Measurements from ENCODE around the gene SPOCK2. TPM values are rescaled to one million over a fixed set of nuclear protein-coding genes. Genes with fewer than 3 reads are reported as not detected.

Gene SPOCK2
- total RNA-seq, 1 donor from 2014 or later, result 139 TPM

DNA sequence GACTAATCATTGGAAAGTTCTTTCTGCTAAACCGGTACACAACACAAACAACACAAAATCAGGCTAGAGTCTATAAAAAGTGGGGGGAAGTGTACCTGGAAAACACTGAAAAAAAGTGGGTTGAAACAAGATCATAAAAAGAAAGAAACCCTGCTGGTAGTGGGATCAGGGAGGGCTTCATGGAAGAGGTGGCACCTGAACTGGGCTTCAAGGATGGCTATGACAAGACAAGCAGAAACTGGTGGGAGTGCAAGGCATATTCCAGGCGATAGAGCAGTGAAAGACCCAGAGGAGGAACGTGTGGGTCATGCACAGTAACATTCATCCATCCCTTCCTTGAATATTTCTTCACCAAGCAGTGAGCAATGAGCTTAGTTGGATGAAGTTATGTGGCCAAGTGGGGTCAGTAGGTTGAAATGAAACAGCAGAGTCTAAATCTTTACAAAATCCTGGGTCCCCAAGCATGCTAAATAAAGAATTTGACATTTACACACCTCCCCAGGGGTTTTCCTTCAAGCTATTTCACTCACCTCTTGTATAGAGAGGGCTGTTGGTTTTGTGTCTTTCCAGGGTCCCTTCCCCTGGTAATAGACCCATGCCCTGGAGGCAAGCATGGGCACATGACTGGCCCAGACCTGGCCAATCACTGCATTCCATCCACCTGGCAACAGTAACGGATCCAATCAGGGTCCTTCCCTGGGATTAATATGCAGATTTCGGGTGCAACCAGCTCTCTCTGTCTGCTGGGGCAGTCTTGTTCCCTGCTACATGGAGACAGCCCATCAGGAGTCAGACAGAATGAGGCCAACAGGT lies 38.2 kb downstream of the SPOCK2 start:
- Mint-ChIP-seq H3K27me3 (ENCODE audit: insufficient read depth) (peaks cover 3% of the 10 kb centered on the region), H3K9me3 (peaks cover 8% of the 10 kb centered on the region), H3K4me3 (no peak overlapping the region), H3K27ac (no peak overlapping the region), H3K4me1 (ENCODE audit: low read depth) (peaks cover 17% of the 10 kb centered on the region), H3K36me3 (ENCODE audit: low read depth) (no peaks in the 10 kb centered on the region)
- no peak for DNase-seq (ENCODE audit: low spot score)
- intact Hi-C loops (cut with micrococcal nuclease), result loop anchor here (2.0 kb wide), 1 partner anchor 39 kb away; the partner anchor contains the start of gene SPOCK2

DNA sequence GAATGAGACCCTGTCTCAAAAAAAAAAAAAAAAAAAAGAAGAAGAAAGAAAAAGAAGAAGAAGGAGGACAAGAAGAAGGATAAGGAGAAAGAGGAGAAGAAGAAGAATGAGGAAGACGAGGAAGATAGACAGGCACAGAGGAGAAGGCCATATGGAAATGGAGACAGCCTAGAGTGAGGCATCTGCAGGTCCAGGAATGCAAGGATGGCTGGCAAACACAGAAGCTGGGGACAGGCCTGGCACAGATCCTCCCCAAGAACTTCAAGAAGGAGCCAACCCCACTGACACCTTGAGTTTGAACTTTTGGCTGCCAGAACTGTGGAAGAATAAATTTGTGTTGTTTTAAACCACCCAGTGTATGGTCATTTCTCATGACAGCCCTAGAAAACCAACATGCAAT lies 38.9 kb downstream of the SPOCK2 start:
- no peak overlapping the region for H3K27ac Mint-ChIP-seq
- intact Hi-C loops (cut with micrococcal nuclease), result loop anchor here (2.0 kb wide), 1 partner anchor 39 kb away; the partner anchor contains the start of gene SPOCK2
- no peaks in the 10 kb centered on the region for H3K36me3 Mint-ChIP-seq (ENCODE audit: low read depth)
- H3K9me3 Mint-ChIP-seq, result peaks cover 8% of the 10 kb centered on the region
- no peak for DNase-seq (ENCODE audit: low spot score)
- H3K27me3 Mint-ChIP-seq (ENCODE audit: insufficient read depth), result peaks cover 3% of the 10 kb centered on the region
- H3K4me3 Mint-ChIP-seq, result no peak overlapping the region
- H3K4me1 Mint-ChIP-seq (ENCODE audit: low read depth), result peaks cover 12% of the 10 kb centered on the region

DNA sequence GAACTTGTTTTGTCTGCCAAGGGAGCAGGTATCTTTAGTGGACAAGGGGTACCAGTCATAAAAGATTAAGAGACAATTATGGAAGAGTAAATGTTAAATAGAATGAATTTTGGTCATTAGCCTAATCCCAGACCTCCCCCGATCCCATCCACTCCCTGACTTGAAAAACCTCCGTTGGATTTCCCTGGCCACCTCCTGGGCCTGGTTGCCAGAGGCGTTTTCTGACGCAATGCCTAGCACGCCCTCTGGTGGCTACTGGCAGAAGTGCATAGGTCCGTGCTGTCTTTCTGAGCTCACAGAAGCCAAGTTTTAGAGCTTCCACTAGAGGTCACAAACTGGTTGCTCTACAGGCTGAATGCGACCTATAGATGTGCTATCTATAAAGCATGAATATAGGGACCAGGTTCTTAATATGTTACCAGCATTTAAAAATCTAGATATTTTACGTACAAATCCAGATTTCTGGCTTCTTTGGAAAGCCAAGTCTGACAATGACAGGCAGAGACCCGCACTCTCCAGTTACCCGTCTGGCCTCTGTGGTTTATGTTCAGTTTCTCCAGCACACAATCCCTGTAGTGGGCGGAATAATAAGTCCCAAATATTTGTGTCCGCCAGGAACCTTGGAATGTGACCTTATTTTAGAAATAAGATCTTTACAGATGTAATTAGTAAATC lies 39.8 kb downstream of the SPOCK2 start:
- Mint-ChIP-seq H3K4me3 (no peak overlapping the region), H3K4me1 (ENCODE audit: low read depth) (peaks cover 12% of the 10 kb centered on the region), H3K27ac (peak overlapping the region; percentile 0), H3K9me3 (peaks cover 8% of the 10 kb centered on the region), H3K36me3 (ENCODE audit: low read depth) (no peaks in the 10 kb centered on the region), H3K27me3 (ENCODE audit: insufficient read depth) (peaks cover 3% of the 10 kb centered on the region)
- peak; percentile 75 for DNase-seq (ENCODE audit: low spot score)
- intact Hi-C loops (cut with micrococcal nuclease), result loop anchor here (1.0 to 2.0 kb wide), 7 partner anchors 40 to 734 kb away; partner anchors contain the start of gene SPOCK2

DNA sequence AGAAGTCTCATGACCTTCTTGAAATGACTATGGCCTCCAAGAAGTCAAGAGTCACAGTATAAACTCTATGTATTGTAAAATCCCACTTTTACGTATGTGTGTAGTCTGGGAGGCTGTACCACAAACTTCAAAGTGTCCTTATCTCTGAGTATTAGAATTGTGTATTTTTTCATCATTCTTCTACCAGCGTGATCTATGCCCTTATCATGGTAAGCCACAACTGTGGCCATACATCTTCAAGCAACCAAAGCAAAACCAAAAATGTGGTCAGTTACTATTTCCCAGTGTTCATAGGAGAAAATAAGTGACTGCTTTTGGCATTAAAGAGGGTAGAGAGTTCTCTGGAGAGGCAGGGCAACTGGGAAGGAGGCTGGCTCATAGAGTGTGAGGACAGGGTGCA lies 42.8 kb downstream of the SPOCK2 start:
- no peak overlapping the region for H3K27ac Mint-ChIP-seq
- H3K4me1 Mint-ChIP-seq (ENCODE audit: low read depth), result peaks cover 12% of the 10 kb centered on the region
- intact Hi-C loops (cut with micrococcal nuclease), result no loop called here
- H3K36me3 Mint-ChIP-seq (ENCODE audit: low read depth), result no peaks in the 10 kb centered on the region
- H3K4me3 Mint-ChIP-seq, result no peak overlapping the region
- peaks cover 3% of the 10 kb centered on the region for H3K27me3 Mint-ChIP-seq (ENCODE audit: insufficient read depth)
- DNase-seq (ENCODE audit: low spot score), result no peak
- peaks cover 8% of the 10 kb centered on the region for H3K9me3 Mint-ChIP-seq

DNA sequence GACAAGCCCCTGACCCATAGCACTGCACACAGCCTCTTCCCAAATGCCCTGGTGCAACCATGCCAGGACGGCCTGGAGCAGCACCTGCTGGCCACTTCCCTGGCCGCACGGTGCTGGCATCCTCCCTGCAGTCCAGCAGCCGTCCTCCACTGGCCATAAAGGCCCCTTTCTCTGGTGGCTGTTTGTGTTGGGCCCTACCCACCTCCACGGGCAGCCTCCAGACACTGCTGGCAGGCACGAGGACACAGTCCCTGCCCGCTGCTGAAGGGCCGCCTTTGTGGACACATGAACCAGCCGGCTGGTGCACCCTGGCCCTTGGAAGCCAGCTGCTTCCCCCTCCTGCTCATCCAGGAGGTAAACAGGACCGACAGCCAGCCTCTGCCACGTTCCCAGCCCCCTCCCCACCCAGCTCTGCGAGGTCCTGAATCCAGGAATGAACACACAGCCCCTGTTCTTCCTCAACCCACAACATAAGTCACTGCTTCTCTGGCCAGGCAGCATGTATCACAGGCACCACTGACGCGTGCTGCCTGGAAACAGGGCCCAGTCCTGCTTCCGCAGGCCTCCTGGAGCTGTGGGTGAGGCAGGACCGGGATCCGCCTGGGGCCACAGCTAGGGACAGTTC lies 43.8 kb downstream of the SPOCK2 start:
- H3K4me1 Mint-ChIP-seq (ENCODE audit: low read depth), result peaks cover 4% of the 10 kb centered on the region
- intact Hi-C loops (cut with micrococcal nuclease), result no loop called here

DNA sequence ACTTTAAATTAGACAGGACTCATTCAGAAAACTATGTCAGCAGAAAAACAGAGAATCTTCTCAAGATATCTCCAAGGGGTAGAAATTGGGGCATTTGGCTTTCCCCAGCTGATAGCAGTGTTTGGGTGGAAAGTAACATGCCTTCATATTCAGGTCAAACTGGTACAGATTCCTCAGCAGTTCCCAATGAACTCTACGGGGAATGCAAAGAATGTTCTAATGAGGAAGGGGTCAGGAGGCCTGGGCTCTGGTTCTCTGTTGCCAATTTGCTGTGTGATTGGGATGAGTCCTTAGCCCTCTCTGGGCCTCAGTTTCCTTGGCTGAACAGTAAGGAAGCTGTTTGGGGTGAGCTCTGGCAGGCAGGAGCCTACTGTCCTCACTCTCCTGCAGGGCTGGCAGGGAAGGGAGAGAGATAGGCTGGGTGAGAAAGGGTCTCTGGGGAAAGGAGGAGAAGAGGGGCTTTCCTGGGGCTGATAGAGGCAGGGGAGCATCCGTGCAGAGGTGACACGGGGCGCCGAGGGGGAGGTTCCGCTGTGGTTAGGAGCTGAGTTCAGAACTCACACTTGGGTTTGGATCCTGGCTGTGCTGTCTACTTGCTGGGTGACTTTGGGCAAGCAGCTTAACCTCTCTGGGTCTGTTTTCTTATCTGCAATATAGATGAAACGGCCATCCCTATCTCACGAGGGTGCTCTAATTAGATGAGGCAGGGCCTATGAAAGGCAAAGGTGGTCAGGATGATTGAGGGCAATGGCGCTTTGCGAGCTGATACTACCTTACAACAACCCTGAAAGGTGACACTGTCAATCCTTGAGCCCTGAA lies 45.1 kb downstream of the SPOCK2 start:
- no peak for DNase-seq (ENCODE audit: low spot score)
- Mint-ChIP-seq H3K4me1 (ENCODE audit: low read depth) (peaks cover 1% of the 10 kb centered on the region), H3K4me3 (no peak overlapping the region), H3K36me3 (ENCODE audit: low read depth) (no peaks in the 10 kb centered on the region), H3K27ac (no peak overlapping the region), H3K27me3 (ENCODE audit: insufficient read depth) (no peaks in the 10 kb centered on the region), H3K9me3 (no peaks in the 10 kb centered on the region)
- intact Hi-C loops (cut with micrococcal nuclease), result no loop called here

More for the DNA sequence above, 43.8 kb downstream of the SPOCK2 start:
- H3K27me3 Mint-ChIP-seq (ENCODE audit: insufficient read depth), result no peaks in the 10 kb centered on the region
- H3K36me3 Mint-ChIP-seq (ENCODE audit: low read depth), result no peaks in the 10 kb centered on the region
- no peak overlapping the region for H3K4me3 Mint-ChIP-seq
- peaks cover 4% of the 10 kb centered on the region for H3K9me3 Mint-ChIP-seq
- H3K27ac Mint-ChIP-seq, result no peak overlapping the region
- no peak for DNase-seq (ENCODE audit: low spot score)

DNA sequence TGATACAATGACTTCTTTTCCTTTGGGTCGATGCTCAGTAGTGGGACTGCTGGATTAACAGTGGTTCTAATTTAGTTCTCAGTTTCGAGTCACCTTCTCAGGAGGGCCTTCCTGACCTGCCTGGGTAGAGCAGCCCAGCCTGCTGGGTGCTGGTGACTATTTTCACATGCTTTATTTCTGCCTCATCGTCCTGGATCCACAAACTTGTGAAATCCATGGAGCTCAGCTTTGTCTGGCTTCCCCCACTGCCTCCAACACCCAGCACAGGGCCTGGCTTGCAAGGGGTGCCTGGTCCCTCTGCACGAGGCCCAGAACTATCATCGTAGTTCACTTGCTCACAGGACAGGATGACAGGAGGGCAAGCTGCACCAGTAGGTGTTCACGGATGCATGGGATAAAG lies 46.9 kb downstream of the SPOCK2 start:
- DNase-seq (ENCODE audit: low spot score), result no peak
- no peaks in the 10 kb centered on the region for H3K4me1 Mint-ChIP-seq (ENCODE audit: low read depth)
- no peak overlapping the region for H3K4me3 Mint-ChIP-seq
- no peaks in the 10 kb centered on the region for H3K36me3 Mint-ChIP-seq (ENCODE audit: low read depth)
- H3K27ac Mint-ChIP-seq, result no peak overlapping the region
- no peaks in the 10 kb centered on the region for H3K9me3 Mint-ChIP-seq
- no peaks in the 10 kb centered on the region for H3K27me3 Mint-ChIP-seq (ENCODE audit: insufficient read depth)
- intact Hi-C loops (cut with micrococcal nuclease), result no loop called here

DNA sequence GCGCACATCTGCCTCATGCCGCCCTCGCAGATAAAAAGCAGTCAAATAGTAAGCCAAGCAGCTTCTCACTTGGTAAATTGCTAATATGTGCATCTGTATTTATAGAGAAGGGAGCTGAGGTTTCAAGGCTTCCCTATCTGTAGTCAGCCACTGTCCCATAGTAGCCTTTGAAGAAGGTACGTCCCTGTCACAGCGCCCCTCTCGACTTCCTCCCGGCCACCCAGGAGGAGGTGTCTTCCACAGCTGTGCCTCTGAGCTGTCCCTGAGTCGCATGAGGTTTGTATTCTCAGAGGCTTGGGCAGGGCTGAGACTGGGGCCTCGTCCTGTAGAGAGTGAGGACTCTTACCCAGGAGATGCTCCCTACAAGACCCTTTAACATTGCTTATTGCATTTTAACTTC lies 49.0 kb downstream of the SPOCK2 start:
- Mint-ChIP-seq H3K4me3 (no peak overlapping the region), H3K36me3 (ENCODE audit: low read depth) (no peaks in the 10 kb centered on the region), H3K4me1 (ENCODE audit: low read depth) (no peaks in the 10 kb centered on the region), H3K27me3 (ENCODE audit: insufficient read depth) (peaks cover 2% of the 10 kb centered on the region), H3K9me3 (no peaks in the 10 kb centered on the region), H3K27ac (no peak overlapping the region)
- intact Hi-C loops (cut with micrococcal nuclease), result no loop called here
- DNase-seq (ENCODE audit: low spot score), result no peak

DNA sequence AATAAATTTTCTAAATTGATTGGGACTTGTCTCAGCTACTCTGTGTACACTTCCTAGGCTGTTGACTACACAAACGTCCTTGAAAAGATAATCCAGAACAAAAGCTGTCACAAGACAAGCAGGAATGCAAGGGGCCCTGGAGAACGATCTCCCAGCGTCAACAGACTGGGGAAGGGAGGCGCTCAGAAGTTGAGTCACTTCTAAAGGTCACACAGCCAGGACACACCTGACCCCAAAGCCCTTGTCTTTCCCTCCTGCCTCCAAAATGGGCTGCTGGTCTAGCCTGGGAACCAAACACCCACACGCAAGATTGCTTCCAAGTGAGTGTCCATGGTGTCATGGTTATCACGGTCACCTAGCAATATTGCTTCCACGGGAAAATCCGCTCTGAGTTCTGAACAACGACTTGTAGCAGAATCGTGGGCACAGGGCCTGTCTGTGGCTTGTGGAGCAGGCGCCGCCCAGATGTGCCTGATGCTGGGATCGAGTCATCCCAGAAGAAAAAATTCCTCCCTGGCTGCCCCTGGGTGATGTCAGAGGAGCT lies 49.8 kb downstream of the SPOCK2 start:
- intact Hi-C loops (cut with micrococcal nuclease), result no loop called here
- Mint-ChIP-seq H3K4me1 (ENCODE audit: low read depth) (no peaks in the 10 kb centered on the region), H3K27me3 (ENCODE audit: insufficient read depth) (peaks cover 2% of the 10 kb centered on the region), H3K4me3 (no peak overlapping the region), H3K27ac (no peak overlapping the region), H3K9me3 (no peaks in the 10 kb centered on the region), H3K36me3 (ENCODE audit: low read depth) (no peaks in the 10 kb centered on the region)
- DNase-seq (ENCODE audit: low spot score), result no peak

DNA sequence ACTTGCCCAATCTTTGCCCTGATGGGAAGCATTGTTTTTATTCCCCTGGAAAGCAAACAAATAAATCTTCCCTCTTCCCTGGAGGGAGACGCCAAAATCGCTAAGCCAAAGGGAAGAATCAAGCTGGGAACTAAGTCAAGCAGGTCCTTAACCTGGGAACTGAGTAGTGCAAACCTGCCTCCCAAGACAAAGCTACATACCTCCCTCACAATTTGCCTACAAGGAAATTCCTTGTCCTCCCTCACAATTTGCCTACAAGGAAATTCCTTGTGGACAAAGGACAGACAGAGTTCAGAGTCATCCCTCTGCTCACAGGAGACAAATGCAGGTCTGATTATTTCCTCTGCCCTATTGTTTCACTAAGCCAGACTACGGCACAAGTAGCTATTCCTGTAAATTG lies 50.5 kb downstream of the SPOCK2 start:
- Mint-ChIP-seq H3K27ac (no peak overlapping the region), H3K36me3 (ENCODE audit: low read depth) (no peaks in the 10 kb centered on the region), H3K9me3 (no peaks in the 10 kb centered on the region), H3K4me1 (ENCODE audit: low read depth) (no peaks in the 10 kb centered on the region), H3K4me3 (no peak overlapping the region), H3K27me3 (ENCODE audit: insufficient read depth) (peaks cover 3% of the 10 kb centered on the region)
- intact Hi-C loops (cut with micrococcal nuclease), result no loop called here
- no peak for DNase-seq (ENCODE audit: low spot score)

DNA sequence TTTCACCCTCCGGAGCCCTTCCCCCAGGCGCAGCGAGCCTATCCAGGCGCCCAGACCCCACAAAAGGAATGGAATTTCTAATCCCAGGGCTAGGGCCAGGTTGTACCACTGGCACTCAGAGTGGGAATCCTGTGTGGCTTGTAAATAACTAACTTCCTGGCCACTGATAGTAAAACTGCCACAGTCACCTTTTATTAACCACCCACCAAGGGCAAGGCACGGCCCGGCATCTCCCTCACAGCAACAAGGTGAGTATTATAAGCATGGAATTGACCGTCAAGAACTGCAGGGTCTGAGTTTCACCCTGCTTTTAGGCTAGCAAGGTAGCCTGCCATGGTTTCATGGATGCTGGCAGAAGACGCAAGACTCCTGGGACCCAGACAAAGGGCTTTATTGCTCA lies 51.1 kb downstream of the SPOCK2 start:
- H3K4me1 Mint-ChIP-seq (ENCODE audit: low read depth), result no peaks in the 10 kb centered on the region
- H3K36me3 Mint-ChIP-seq (ENCODE audit: low read depth), result no peaks in the 10 kb centered on the region
- H3K9me3 Mint-ChIP-seq, result no peaks in the 10 kb centered on the region
- H3K27ac Mint-ChIP-seq, result no peak overlapping the region
- intact Hi-C loops (cut with micrococcal nuclease), result no loop called here
- no peak overlapping the region for H3K4me3 Mint-ChIP-seq
- no peak for DNase-seq (ENCODE audit: low spot score)
- peaks cover 3% of the 10 kb centered on the region for H3K27me3 Mint-ChIP-seq (ENCODE audit: insufficient read depth)

DNA sequence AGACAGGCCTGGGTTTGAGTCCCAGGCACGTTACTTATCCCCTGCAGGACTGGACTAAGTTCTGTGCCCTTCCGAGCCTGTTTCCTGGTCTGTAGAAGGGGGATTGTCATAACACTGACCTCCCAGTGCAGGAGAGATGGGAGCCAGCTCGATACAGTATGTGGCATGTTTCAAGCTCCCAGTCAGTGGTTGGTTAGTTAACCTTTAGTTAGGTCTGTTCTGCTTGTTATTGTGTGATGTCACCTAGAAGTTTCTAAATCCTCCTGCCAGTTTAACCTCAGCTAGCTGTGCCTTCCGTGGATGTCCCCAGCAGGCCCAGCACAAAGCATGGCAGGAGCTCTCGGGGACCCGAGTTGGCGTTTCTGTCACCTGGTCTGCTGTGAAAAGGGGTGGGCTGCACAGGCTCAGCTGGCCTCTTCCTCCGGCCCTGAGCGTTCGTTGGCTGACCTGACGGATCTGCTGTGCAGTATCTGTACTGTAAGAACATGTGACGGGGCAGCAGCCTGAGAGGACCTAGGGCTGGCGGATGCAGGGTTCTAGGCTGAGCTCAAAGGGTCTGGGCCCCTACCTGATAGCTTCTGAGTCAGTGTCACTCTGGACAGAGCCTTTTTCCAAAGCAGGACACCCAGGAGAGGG lies 53.0 kb downstream of the SPOCK2 start:
- Mint-ChIP-seq H3K27me3 (ENCODE audit: insufficient read depth) (peaks cover 9% of the 10 kb centered on the region), H3K9me3 (no peaks in the 10 kb centered on the region), H3K27ac (no peak overlapping the region), H3K36me3 (ENCODE audit: low read depth) (no peaks in the 10 kb centered on the region), H3K4me3 (no peak overlapping the region), H3K4me1 (ENCODE audit: low read depth) (no peaks in the 10 kb centered on the region)
- no peak for DNase-seq (ENCODE audit: low spot score)
- intact Hi-C loops (cut with micrococcal nuclease), result no loop called here

Data from activated T-helper 1 cell treated with anti-CD3 and anti-CD28 coated beads, Interleukin-12 subunit alpha, Interleukin-12 subunit beta, Interleukin-2, Interleukin-4 antibody, amounts not matched to agents 30 ng/mL and 10 ng/mL and 1 ng/mL, durations not matched to agents 14 hours and 24 hours and 36 hours (primary cell).